Right lobe of liver (tissue), 6 donors: ENCODE data around the gene VTN. TPM values are rescaled to one million over a fixed set of nuclear protein-coding genes. Genes with fewer than 3 reads are reported as not detected.

Source experiments
- ATAC-seq, 4 donors: fragments of 200-7000 bp; cut with Tn5 transposase; one replicate each; pipeline ENCODE4 v1.9.1; 2020; ENCODE audit warnings: mild to moderate bottlenecking in 4 of 4, moderate library complexity in 4 of 4
- DNase-seq, 3 donors: peaks; one replicate each; pipeline ENCODE4 v3.0.0-alpha.2; 2020
- H3K27ac ChIP-seq, 3 donors: fragments of 200-600 bp; one replicate each; pipeline ENCODE4 v1.8.0; 2022
- H3K27me3 ChIP-seq, 2 donors: fragments of 200-600 bp; one replicate each; pipeline ENCODE4 v1.8.0; 2022
- H3K36me3 ChIP-seq, 4 donors: fragments of 200-600 bp; sonication (generic) in 1 of 4; one replicate each; pipeline versions ENCODE4 v1.5.1 to v1.8.0; 2017 to 2022; ENCODE audit warnings: control low read depth in 1 of 4
- H3K4me1 ChIP-seq, 4 donors: fragments of 200-600 bp; sonication (generic) in 1 of 4; one replicate each; pipeline versions ENCODE4 v1.5.1 to v1.8.0; 2017 to 2022; ENCODE audit warnings: control low read depth in 1 of 4
- H3K4me3 ChIP-seq, 3 donors: fragments of 200-600 bp; one replicate each; pipeline ENCODE4 v1.8.0; 2022
- H3K9me3 ChIP-seq, 4 donors: fragments of 200-600 bp; sonication (generic) in 1 of 4; one replicate each; pipeline versions ENCODE4 v1.5.1 to v1.8.0; 2017 to 2022; ENCODE audit warnings: control low read depth in 1 of 4
- CTCF ChIP-seq, 4 donors: fragments of 200-600 bp in 3 of 4; fragments of 450-650 bp in 1 of 4; IDR thresholded peaks; one replicate each; pipeline versions ENCODE4 v1.5.1 to v1.8.0; 2016 to 2022; ENCODE audit warnings: antibody characterized with exemption in 4 of 4, mild to moderate bottlenecking in 2 of 4
- POLR2A ChIP-seq: fragments of 450-650 bp; IDR thresholded peaks from one replicate; pipeline ENCODE4 v1.6.1; 2017; ENCODE audit warnings: antibody characterized with exemption, mild to moderate bottlenecking
- WGBS: methylation state at CpG from one replicate; pipeline ENCODE4 v1.1.6; 2018; ENCODE audit warnings: low coverage, low lambda C conversion rate; ENCODE audit not compliant: insufficient coverage; ENCODE audit errors: missing lambda C conversion rate; 5-methylcytosine and 5-hydroxymethylcytosine counted together
- intact Hi-C, 2 donors: fragments of 100-400 bp; cut with DNase I; formaldehyde crosslinking; loops; one replicate each; pipeline versions ENCODE4 v1.11.2 to v1.14.1; 2022
- total RNA-seq, 6 experiments: library from RNA; depleted of rRNA in 2 of 6; stranded (reverse); fragments of >200 nt in 2 of 6; fragmentation: NEBNext Ultra II Directional in 3 of 6; extraction: Animal tissue kit (Norgen Biotek cat#: 25700) in 3 of 6; gene quantifications; one replicate each; pipeline versions ENCODE4 v1.1.0 to v1.2.4, GENCODE V29; 2016 to 2023
- donor health status: DM: no; HTN: yes; CAD: no.
- donor health status: DM: no; HTN: no; CAD: no.
- donor health status: DM: no; HTN: no; CAD: no.
- donor health status: DM: no; HTN: yes; CAD: no.
- donor health status: DM: no; HTN: yes; CAD: no.

The VTN gene
- total RNA-seq, 6 experiments from 2014 or later: 2,747 to 3,771 (median 3,031) TPM

DNA sequence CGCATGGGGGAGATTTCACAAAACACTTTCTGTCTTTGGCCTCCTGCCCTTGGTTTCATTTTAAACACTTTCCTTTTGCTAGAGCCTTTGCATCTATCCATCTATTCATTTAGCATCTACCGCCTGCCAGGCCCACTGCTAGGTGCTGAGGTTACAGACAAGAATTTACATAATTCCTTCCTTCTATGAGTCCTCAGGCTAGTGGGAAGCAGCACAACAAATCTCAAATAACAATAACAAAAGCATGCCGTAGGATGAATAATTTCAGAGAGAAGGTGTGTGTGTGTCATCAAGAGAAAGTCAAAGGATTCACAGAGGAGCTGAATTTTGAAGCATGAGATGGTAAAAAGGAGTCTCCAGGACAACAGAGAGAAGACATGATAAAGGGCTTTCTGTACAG lies 42.0 kb upstream of the VTN start:
- Histone ChIP-seq H3K36me3 (no peaks in the 10 kb centered on the region), H3K27me3 (no peaks in the 10 kb centered on the region), H3K9me3 (no peaks in the 10 kb centered on the region), H3K27ac (no peak overlapping the region), H3K4me1 (peaks cover 0 to 7% (median 0%) of the 10 kb centered on the region in 4 donors), H3K4me3 (no peak overlapping the region)
- DNase-seq: no peak
- no peak for ATAC-seq
- TF ChIP-seq POLR2A: no peak
- no peak for TF ChIP-seq CTCF (IDR thresholded peaks at IDR 0.05)
- intact Hi-C loops: no loop called here
- 82% methylated on average over 3 of the region's 3 CpGs for WGBS

DNA sequence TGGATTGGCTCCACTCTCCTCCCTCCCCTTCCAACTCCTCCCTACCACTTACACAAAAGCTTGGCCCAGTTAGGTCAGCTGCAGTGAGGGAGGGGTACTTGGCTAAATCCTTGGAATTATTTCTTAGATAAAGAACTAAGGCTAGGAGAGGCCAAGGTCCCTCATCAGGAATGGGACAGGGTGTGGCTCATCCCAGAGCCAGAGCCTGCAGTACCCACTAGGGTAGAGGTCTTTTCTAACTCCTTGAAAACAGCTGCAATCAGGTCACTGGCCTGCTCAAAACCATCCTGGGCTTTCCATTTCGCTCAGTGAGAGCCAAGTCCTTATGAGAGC lies 37.8 kb upstream of the VTN start:
- Histone ChIP-seq H3K4me3 (no peak overlapping the region), H3K27ac (no peak overlapping the region), H3K9me3 (no peaks in the 10 kb centered on the region), H3K4me1 (peaks cover 0 to 25% (median 9%) of the 10 kb centered on the region in 4 donors), H3K36me3 (peaks cover 0 to 6% (median 0%) of the 10 kb centered on the region in 4 donors), H3K27me3 (no peaks in the 10 kb centered on the region)
- intact Hi-C loops: no loop called here
- WGBS: no CpG with 5 or more reads among the region's 1 CpG
- TF ChIP-seq POLR2A: no peak
- TF ChIP-seq CTCF (IDR thresholded peaks at IDR 0.05): no peak
- DNase-seq (no peak), ATAC-seq (no peak)

GRCh38 chr17:28407130-28407973 lies 37.2 kb upstream of the VTN start:
- H3K27me3 ChIP-seq: no peaks in the 10 kb centered on the region
- WGBS: 76% methylated on average over 3 of the region's 5 CpGs
- H3K27ac ChIP-seq: no peak overlapping the region
- DNase-seq (no peak), ATAC-seq (no peak)
- intact Hi-C loops: no loop called here
- H3K9me3 ChIP-seq: no peaks in the 10 kb centered on the region
- TF ChIP-seq CTCF (IDR thresholded peaks at IDR 0.05): no peak
- TF ChIP-seq POLR2A: no peak
- H3K4me1 ChIP-seq: peaks cover 0 to 25% (median 9%) of the 10 kb centered on the region in 4 donors
- no peak overlapping the region for H3K4me3 ChIP-seq
- peaks cover 0 to 11% (median 0%) of the 10 kb centered on the region in 4 donors for H3K36me3 ChIP-seq

GRCh38 chr17:28406473-28406814 lies 36.3 kb upstream of the VTN start:
- intact Hi-C loops: no loop called here
- Histone ChIP-seq H3K27me3 (no peaks in the 10 kb centered on the region), H3K36me3 (peaks cover 0 to 20% (median 4%) of the 10 kb centered on the region in 4 donors), H3K9me3 (no peaks in the 10 kb centered on the region), H3K4me3 (peak overlapping the region; percentile 83 to 94 (median 93)), H3K27ac (peak overlapping the region in 1 of 3 donors; percentile 81), H3K4me1 (peaks cover 0 to 25% (median 9%) of the 10 kb centered on the region in 4 donors)
- DNase-seq (no peak), ATAC-seq (no peak)
- TF ChIP-seq POLR2A: no peak
- TF ChIP-seq CTCF (IDR thresholded peaks at IDR 0.05): no peak
- WGBS: 24% methylated on average over 9 of the region's 9 CpGs
